Astrocyte of the cerebellum (primary cell): ENCODE results near the gene USP37.

Experiments used
- DNase-seq: peaks from one replicate; pipeline ENCODE4 v3.0.0-alpha.2; 2011; ENCODE audit warnings: low read depth
- H3K4me3 ChIP-seq: 2 replicates; pipeline ENCODE4 v1.5.1; 2011; ENCODE audit warnings: mild to moderate bottlenecking, low read depth, low read length, moderate library complexity
- in situ Hi-C: cut with HindIII; loops from 2 replicates; pipeline ENCODE4 v1.10.0; 2017; ENCODE audit warnings: low sequenced_read_pairs
- TF ChIP-seq, protein P1 (sequence below): IDR thresholded peaks from 2 replicates; pipeline ENCODE4 v1.5.1; 2012; ENCODE audit warnings: low read length, low read depth, moderate library complexity, mild to moderate bottlenecking; ENCODE audit errors: missing control alignments

The USP37 gene

DNA sequence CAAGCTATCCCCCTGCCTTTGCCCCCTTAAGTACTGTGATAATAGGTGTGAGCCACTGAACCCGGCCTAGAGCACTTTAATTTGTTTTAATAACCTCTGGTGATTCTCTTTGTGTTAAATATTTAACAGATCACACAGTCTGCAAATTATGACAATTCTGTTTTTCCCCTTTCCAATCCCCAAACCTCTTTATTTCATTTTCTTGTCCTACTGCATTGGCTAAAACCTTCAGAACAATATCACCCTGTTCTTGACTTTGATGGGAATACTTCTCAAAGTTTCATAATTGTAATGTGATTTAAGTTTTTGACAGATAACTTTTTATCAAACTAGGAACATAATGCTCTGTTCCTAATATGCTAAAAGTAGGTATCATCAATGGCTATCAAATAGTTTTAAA is 44.5 kb downstream of the USP37 start:
- in situ Hi-C loops, result no loop called here
- no peak overlapping the region for H3K4me3 ChIP-seq
- no peak for DNase-seq
- TF ChIP-seq, protein P1, sequence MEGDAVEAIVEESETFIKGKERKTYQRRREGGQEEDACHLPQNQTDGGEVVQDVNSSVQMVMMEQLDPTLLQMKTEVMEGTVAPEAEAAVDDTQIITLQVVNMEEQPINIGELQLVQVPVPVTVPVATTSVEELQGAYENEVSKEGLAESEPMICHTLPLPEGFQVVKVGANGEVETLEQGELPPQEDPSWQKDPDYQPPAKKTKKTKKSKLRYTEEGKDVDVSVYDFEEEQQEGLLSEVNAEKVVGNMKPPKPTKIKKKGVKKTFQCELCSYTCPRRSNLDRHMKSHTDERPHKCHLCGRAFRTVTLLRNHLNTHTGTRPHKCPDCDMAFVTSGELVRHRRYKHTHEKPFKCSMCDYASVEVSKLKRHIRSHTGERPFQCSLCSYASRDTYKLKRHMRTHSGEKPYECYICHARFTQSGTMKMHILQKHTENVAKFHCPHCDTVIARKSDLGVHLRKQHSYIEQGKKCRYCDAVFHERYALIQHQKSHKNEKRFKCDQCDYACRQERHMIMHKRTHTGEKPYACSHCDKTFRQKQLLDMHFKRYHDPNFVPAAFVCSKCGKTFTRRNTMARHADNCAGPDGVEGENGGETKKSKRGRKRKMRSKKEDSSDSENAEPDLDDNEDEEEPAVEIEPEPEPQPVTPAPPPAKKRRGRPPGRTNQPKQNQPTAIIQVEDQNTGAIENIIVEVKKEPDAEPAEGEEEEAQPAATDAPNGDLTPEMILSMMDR, result no peak

DNA sequence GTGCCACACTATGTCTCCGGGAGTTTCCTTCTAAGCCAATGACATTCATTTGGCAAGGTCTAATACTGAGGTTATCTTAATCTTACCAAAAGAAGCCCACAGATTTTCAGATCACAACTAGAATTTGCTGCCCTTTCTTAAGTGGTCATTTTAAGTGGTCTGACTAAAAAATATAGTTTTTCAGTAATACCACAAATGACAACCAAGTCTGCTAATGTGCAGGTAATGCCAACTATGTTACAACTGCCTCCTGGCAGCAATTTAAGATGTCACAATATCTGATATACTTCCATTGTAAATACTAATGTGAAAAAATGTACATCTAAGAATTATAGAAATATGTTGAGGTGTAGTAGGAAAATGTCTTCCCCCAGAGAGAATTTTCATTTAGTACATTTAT is 49.3 kb downstream of the USP37 start:
- no peak for DNase-seq
- in situ Hi-C loops, result no loop called here

DNA sequence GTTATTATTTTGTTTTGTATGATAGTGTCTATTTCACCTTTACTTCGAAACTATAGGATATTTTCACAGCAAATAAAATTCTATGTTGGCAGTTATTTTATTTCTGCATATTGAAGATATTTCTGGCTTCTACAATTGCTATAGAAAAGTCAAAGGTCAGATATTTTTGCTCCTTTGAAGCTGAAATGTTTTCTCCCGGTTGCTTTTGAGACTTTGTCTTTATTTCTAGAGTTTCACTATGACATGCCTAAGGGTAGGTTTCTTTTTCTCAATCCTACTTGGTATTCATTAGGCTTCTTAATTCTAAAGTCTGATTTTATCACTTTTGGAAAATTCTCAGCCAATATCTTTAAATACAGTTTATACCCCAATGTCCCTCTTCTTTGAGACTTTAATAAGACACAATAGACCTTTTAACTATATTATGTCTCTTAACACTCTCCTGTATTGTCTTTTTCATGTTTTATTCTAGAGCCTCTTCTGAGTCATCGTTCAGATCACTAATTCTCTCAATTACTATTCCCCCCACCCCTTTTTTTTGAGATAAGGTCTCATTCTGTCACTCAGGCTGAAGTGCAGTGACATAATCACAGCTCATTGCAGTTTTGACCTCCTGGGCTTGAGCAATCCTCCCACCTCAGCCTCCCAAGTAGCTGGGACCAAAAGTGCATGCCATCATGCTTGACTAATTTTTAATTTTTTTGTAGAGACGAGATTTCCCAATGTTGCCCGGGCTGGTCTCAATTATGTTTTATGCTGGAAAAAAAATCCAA is 50.5 kb downstream of the USP37 start:
- no peak for DNase-seq
- in situ Hi-C loops, result no loop called here
- no peak overlapping the region for H3K4me3 ChIP-seq
- TF ChIP-seq, protein P1, result no peak

More for the DNA sequence above, 49.3 kb downstream of the USP37 start:
- TF ChIP-seq, protein P1, result no peak
- no peak overlapping the region for H3K4me3 ChIP-seq

DNA sequence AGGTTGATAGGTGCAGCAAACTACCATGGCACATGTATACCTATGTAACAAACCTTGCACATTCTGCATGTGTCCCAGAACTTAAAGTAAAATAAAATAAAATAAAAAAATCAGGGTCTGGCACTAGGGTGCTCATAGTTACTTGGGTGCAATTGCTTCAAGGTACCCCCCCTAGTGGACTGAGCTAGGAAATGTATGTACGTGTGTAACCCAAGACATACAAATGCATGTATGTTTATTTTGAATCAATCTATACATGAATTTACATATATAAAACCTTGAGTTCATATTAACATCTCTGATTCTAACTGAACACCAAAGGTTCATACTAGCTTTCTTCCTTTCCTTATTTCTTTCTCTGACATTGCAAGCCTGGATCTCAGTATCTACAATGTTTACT is 51.5 kb downstream of the USP37 start:
- in situ Hi-C loops, result no loop called here
- TF ChIP-seq, protein P1, result peak; percentile 25
- DNase-seq, result no peak
- no peak overlapping the region for H3K4me3 ChIP-seq

DNA sequence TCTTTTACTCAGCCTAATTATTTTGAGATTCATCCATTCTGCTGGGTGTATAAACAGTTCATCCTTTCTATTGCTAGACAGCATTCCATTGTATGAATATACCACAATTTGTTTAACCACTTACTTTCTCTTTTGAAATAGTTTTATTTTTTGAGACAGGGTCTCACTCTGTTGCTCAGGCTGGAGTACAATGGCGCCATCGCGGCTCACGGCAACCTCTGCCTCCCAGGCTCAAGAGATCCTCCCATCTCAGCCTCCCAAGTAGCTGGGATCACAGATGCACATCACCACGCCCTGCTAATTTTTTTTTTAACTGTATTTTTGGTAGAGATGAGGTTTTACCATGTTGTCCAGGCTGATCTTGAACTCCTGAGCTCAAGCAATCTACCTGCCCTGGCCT is 54.5 kb downstream of the USP37 start:
- TF ChIP-seq, protein P1, result no peak
- DNase-seq, result no peak
- in situ Hi-C loops, result no loop called here
- no peak overlapping the region for H3K4me3 ChIP-seq

DNA sequence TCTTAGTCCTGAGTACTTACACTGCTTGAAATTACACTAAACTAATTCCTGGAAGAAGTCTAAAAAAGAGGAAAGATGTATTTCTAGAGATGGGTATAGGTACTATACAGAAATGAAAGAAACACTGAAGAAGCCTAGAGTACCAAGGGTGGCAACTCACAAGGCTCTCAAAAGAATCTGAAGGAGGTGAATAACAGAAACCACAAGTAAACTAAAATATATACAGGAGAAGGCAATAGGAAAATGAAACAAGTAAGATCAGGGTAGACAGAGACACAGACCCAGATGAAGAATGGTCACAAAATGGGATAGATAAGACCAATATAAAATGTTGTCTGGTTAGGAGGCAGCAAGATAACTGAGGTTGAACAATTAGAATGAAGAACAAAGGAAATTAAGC is 59.9 kb downstream of the USP37 start:
- DNase-seq, result no peak
- in situ Hi-C loops, result no loop called here
- TF ChIP-seq, protein P1, result no peak
- H3K4me3 ChIP-seq, result no peak overlapping the region
